ENCODE measurements around the gene SLC30A2. TPM values are rescaled to one million over a fixed set of nuclear protein-coding genes. Genes with fewer than 3 reads are reported as not detected.

SLC30A2 gene
- total RNA-seq, 1 experiment from 2014 or later: not detected

GRCh38 chr1:26020941-26021646, 24.8 kb downstream of the SLC30A2 start:
- Histone ChIP-seq H2AFZ (ENCODE audit: low read depth, low read length, poor library complexity, severe bottlenecking) (no peak overlapping the region), H3K27me3 (ENCODE audit: insufficient read depth, low read length) (no peaks in the 10 kb centered on the region), H4K20me1 (ENCODE audit: insufficient read depth) (no peaks in the 10 kb centered on the region), H3K4me1 (ENCODE audit: control insufficient read depth in 1 of 2, insufficient read depth in 2 of 2, low read length in 2 of 2) (0 out of 4 replicates have a peak, but pooled peaks cover 0 to 5% of the 10 kb centered on the region in 2 experiments), H3K27ac (ENCODE audit: low read depth, low read length) (no peak overlapping the region), H3K9me2 (ENCODE audit: insufficient read depth) (no peaks in the 10 kb centered on the region), H3K9ac (ENCODE audit: low read length) (no peak overlapping the region), H3K79me2 (ENCODE audit: insufficient read depth, low read length) (no peaks in the 10 kb centered on the region), H3K4me3 (replicated peaks in 1 of 2; ENCODE audit: low read depth in 1 of 2, low read length in 2 of 2) (no peak overlapping the region), H3K9me3 (ENCODE audit: control insufficient read depth in 1 of 2, insufficient read depth in 1 of 2, low read depth in 1 of 2, low read length in 2 of 2) (no peaks in the 10 kb centered on the region), H3K36me3 (ENCODE audit: control insufficient read depth in 1 of 2, insufficient read depth in 2 of 2, low read length in 2 of 2) (no peaks in the 10 kb centered on the region), H3K4me2 (ENCODE audit: low read length) (no peak overlapping the region)
- ATAC-seq (no peak), DNase-seq (ENCODE audit: low read depth, low spot score) (no peak)
- ChIA-PET RAD21 (ENCODE audit: low non-redundant PET in 1 of 2, low total read pairs in 2 of 2, uncharacterized antibody in 2 of 2, unreplicated experiment in 2 of 2) (no interaction called here), CTCF (no interaction called here), POLR2A (no interaction called here)
- no TSS peak for BruUV-seq (replicated peaks)
- TF ChIP-seq, protein P1, sequence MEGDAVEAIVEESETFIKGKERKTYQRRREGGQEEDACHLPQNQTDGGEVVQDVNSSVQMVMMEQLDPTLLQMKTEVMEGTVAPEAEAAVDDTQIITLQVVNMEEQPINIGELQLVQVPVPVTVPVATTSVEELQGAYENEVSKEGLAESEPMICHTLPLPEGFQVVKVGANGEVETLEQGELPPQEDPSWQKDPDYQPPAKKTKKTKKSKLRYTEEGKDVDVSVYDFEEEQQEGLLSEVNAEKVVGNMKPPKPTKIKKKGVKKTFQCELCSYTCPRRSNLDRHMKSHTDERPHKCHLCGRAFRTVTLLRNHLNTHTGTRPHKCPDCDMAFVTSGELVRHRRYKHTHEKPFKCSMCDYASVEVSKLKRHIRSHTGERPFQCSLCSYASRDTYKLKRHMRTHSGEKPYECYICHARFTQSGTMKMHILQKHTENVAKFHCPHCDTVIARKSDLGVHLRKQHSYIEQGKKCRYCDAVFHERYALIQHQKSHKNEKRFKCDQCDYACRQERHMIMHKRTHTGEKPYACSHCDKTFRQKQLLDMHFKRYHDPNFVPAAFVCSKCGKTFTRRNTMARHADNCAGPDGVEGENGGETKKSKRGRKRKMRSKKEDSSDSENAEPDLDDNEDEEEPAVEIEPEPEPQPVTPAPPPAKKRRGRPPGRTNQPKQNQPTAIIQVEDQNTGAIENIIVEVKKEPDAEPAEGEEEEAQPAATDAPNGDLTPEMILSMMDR (IDR thresholded peaks at IDR 0.05 in 2 of 3, conservative IDR thresholded peaks at IDR 0.05 in 1 of 3; ENCODE audit: borderline replicate concordance in 1 of 3, insufficient read depth in 1 of 3, low read depth in 2 of 3, low read length in 2 of 3): no peak
- TF ChIP-seq YY1 (IDR thresholded peaks at IDR 0.05; ENCODE audit: extremely low read depth, insufficient replicate concordance, low read depth, low read length) (no peak), REST (IDR thresholded peaks at IDR 0.05; ENCODE audit: low read depth) (no peak), EGR1 (IDR thresholded peaks at IDR 0.05; ENCODE audit: low read depth) (no peak)
- intact Hi-C loops (cut with micrococcal nuclease): no loop called here
